K562 (cell line): ENCODE results near the gene RUVBL2. TPM values are rescaled to one million over a fixed set of nuclear protein-coding genes. Genes with fewer than 3 reads are reported as not detected.

Experiments used
- CHD7 ChIP-seq: fragments of 200-600 bp; sonication (generic); IDR thresholded peaks from one replicate; pipeline ENCODE4 v1.6.1; 2012; ENCODE audit warnings: mild to moderate bottlenecking, low read depth, low read length, inconsistent platforms
- CTCF ChIP-seq, 3 experiments: IDR thresholded peaks in 2 of 3; conservative IDR thresholded peaks in 1 of 3; 2 replicates each; pipeline ENCODE4 v1.5.1; 2011 to 2012; ENCODE audit warnings: low read length in 3 of 3, mild to moderate bottlenecking in 3 of 3, control low read depth in 2 of 3, improper control_type of control experiment in 1 of 3, inconsistent platforms in 1 of 3, low read depth in 1 of 3, mixed read lengths in 1 of 3, moderate library complexity in 1 of 3; ENCODE audit not compliant: insufficient read depth in 2 of 3
- KLF1 ChIP-seq: fragments of 450-650 bp; IDR thresholded peaks from 2 replicates; pipeline ENCODE4 v1.6.1; 2016; ENCODE audit warnings: missing genetic modification characterization, missing compliant biosample characterization
- THRAP3 ChIP-seq: fragments of 450-650 bp; IDR thresholded peaks from 2 replicates; pipeline ENCODE4 v1.6.1; 2016; ENCODE audit warnings: mild to moderate bottlenecking, inconsistent platforms, borderline replicate concordance
- USF1 ChIP-seq: sonication (generic); formaldehyde crosslinking; IDR thresholded peaks from 2 replicates; pipeline ENCODE4 v1.9.0; 2022; ENCODE audit warnings: mild to moderate bottlenecking, missing genetic modification reagents
- ZKSCAN8 ChIP-seq: fragments of 200-800 bp; sonication (Bioruptor generic); IDR thresholded peaks from 2 replicates; pipeline ENCODE4 v1.6.1; 2016; ENCODE audit warnings: missing genetic modification characterization, missing compliant biosample characterization
- ZNF324 ChIP-seq: fragments of 250-450 bp; sonication (Bioruptor Pico); IDR thresholded peaks from 2 replicates; pipeline ENCODE4 v1.4.0; 2020; ENCODE audit warnings: mild to moderate bottlenecking
- ZSCAN32 ChIP-seq: fragments of 450-650 bp; formaldehyde crosslinking; IDR thresholded peaks from 2 replicates; pipeline ENCODE4 v1.4.0; 2020; ENCODE audit warnings: mild to moderate bottlenecking, moderate library complexity
- polyA plus RNA-seq, 8 experiments: library from polyadenylated mRNA; depleted of rRNA in 4 of 8; stranded (reverse) in 5 of 8; unstranded in 3 of 8; fragments of >200 nt; fragmentation: Nextera tagmentation in 2 of 8; fragmentation: Illumina TruSeq in 1 of 8; extraction: Ambion mirVana in 2 of 8; extraction: Trizol in 1 of 8; gene quantifications; 2 replicates each; pipeline versions ENCODE4 v1.2.1 to v1.2.3, GENCODE V29; 2011 to 2014; ENCODE audit warnings: inconsistent platforms in 1 of 8, missing spikeins in 1 of 8
- total RNA-seq, 7 experiments: library from RNA; depleted of rRNA in 6 of 7; stranded (reverse); fragments of >200 nt in 6 of 7; fragmentation: Illumina TruSeq in 2 of 7; extraction: Trizol in 2 of 7; gene quantifications; 2 replicates each; pipeline versions ENCODE4 v1.2.1 to v1.2.3, GENCODE V29; 2011 to 2021; ENCODE audit warnings: low replicate concordance in 1 of 7

The RUVBL2 gene
- total and polyA plus RNA-seq, 9 of the 15 experiments (the other 6 are each of a cell fraction or from before 2014, with no cell fraction given): 71.4 to 453 (median 237) TPM

- TF ChIP-seq ZKSCAN8 (CRISPR knock-in tag) (no peak), KLF1 (no peak), CTCF (IDR thresholded peaks at IDR 0.05 in 2 of 3, conservative IDR thresholded peaks at IDR 0.05 in 1 of 3; ENCODE audit: insufficient read depth in 2 of 3, low read depth in 1 of 3, low read length in 3 of 3) (no peak), CHD7 (no peak), THRAP3 (peak; percentile 99), ZNF324 (no peak), ZSCAN32 (no peak), USF1 (CRISPR knock-in tag) (peak; percentile 80)
These were observed 28.5 kb upstream of the RUVBL2 start, which contains the start of gene FTL (continued) for GRCh38 chr19:48965040-48965805.
